Ishikawa (cell line): ENCODE results near the gene NAV2.

Source experiments
- CREB1 ChIP-seq: IDR thresholded peaks from 2 replicates; pipeline ENCODE4 v1.6.1; 2012; ENCODE audit warnings: low read depth
- EP300 ChIP-seq: IDR thresholded peaks from 2 replicates; pipeline ENCODE4 v1.6.1; 2012; ENCODE audit warnings: borderline replicate concordance
- FOXM1 ChIP-seq: IDR thresholded peaks from 2 replicates; pipeline ENCODE4 v1.6.1; 2012; ENCODE audit warnings: low read depth, borderline replicate concordance
- MAX ChIP-seq: IDR thresholded peaks from 2 replicates; pipeline ENCODE4 v1.6.1; 2012
- NFIC ChIP-seq: IDR thresholded peaks from 2 replicates; pipeline ENCODE4 v1.6.1; 2012
- RAD21 ChIP-seq: IDR thresholded peaks from 2 replicates; pipeline ENCODE4 v1.6.1; 2012; ENCODE audit warnings: low read depth
- REST ChIP-seq: IDR thresholded peaks from 2 replicates; pipeline ENCODE4 v1.6.1; 2012; ENCODE audit warnings: low read depth, mild to moderate bottlenecking
- TAF1 ChIP-seq: IDR thresholded peaks from 2 replicates; pipeline ENCODE4 v1.6.1; 2012; ENCODE audit warnings: low read depth, mild to moderate bottlenecking
- TCF12 ChIP-seq: IDR thresholded peaks from 2 replicates; pipeline ENCODE4 v1.6.1; 2012; ENCODE audit warnings: low read depth
- TEAD4 ChIP-seq: IDR thresholded peaks from 2 replicates; pipeline ENCODE4 v1.6.1; 2012
- USF1 ChIP-seq: IDR thresholded peaks from 2 replicates; pipeline ENCODE4 v1.6.1; 2012
- YY1 ChIP-seq: IDR thresholded peaks from 2 replicates; pipeline ENCODE4 v1.6.1; 2012; ENCODE audit warnings: low read depth
- ZBTB7A ChIP-seq: IDR thresholded peaks from 2 replicates; pipeline ENCODE4 v1.6.1; 2012; ENCODE audit warnings: low read depth

GRCh38 chr11:19962801-19963175 lies 250.2 kb downstream of the NAV2 start:
- no peak for TF ChIP-seq MAX
- TF ChIP-seq TCF12 = no peak
- TF ChIP-seq ZBTB7A = no peak
- no peak for TF ChIP-seq EP300
- no peak for TF ChIP-seq USF1
- no peak for TF ChIP-seq RAD21
- TF ChIP-seq FOXM1 = no peak
- TF ChIP-seq CREB1 = no peak
- TF ChIP-seq TAF1 = no peak
- no peak for TF ChIP-seq YY1
- TF ChIP-seq TEAD4 = no peak
- TF ChIP-seq REST = no peak
- no peak for TF ChIP-seq NFIC
